Left ventricle myocardium superior (tissue), 1 donor: ENCODE measurements around the gene PELI3. TPM values are rescaled to one million over a fixed set of nuclear protein-coding genes. Genes with fewer than 3 reads are reported as not detected.
A peak's percentile ranks its signal among the peaks of the same experiment; 100 is the strongest.

Experiments
- ATAC-seq: fragments of 200-7000 bp; cut with Tn5 transposase; one replicate; pipeline ENCODE4 v1.9.1; 2020; ENCODE audit warnings: mild to moderate bottlenecking, moderate library complexity
- DNase-seq: peaks from one replicate; pipeline ENCODE4 v3.0.0-alpha.2; 2020
- intact Hi-C: fragments of 100-400 bp; cut with micrococcal nuclease; formaldehyde crosslinking; loops from one replicate; pipeline ENCODE4 v1.11.0; 2022
- total RNA-seq: library from RNA; stranded (reverse); fragmentation: NEBNext Ultra II Directional; extraction: Animal tissue kit (Norgen Biotek cat#: 25700); gene quantifications from one replicate; pipeline ENCODE4 v1.2.1, GENCODE V29; 2021
- donor health status: DM: no; HTN: yes; CAD: no; lungs with severe emphysema.

Gene PELI3
- total RNA-seq, 1 donor from 2014 or later, result 10.9 TPM

DNA sequence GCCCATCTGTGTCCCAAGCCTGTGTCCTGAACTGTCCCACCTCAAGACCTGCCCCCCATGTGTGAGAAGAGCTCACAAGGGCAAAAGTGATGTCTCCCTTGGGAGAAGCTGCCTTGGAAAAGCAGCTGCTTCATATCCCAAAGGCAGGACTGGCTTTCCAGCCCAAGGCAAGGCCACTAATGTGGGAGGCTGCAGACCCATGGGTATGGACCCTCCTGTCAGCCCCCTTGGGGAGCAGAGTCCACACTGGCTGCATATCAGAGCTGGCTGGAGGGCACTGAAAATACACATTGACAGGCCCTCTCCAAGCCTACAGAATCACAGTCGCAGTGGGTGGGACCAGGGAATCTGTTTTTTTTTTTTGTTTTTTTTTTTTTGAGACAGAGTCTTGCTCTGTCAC, 2.7 kb downstream of the PELI3 start:
- DNase-seq (no peak), ATAC-seq (no peak)
- intact Hi-C loops, result no loop called here

DNA sequence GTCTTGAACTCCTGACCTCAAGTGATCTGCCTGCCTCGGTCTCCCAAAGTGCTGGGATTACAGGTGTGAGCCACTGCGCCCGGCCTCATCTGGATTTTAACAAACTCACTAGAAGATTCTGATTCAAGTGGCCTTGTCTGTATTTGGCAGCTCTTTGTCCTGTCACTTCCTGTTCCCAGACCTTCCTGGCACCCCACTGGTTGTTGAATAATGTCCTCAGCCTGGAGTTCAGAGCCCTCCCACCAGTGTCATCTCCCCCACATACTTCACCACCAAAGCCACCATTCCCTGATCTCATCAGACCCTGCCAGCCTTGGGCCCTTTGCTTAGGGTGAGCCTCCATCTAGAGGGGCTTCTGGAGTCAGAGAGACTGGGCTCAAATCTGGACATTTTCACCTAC, 3.3 kb downstream of the PELI3 start:
- ATAC-seq, result no peak
- intact Hi-C loops, result no loop called here
- DNase-seq, result no peak

DNA sequence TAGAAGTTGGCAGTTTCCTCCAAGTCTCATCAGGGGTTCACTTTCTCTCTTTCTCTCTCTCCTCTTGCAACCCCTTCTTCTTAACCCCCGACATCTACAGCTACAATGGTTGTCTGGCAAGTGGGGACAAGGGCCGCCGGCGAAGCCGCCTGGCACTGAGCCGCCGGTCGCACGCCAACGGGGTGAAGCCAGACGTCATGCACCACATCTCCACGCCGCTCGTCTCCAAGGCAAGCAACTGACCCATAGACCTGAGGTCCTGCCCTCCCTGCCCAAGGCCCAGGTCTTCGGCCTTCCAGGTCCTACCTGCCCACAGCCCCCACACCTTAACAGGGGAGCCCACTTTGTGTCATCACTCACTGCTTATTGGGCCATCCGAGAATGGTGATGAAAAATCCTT, 4.4 kb downstream of the PELI3 start:
- DNase-seq, result no peak
- ATAC-seq, result no peak
- intact Hi-C loops, result no loop called here

DNA sequence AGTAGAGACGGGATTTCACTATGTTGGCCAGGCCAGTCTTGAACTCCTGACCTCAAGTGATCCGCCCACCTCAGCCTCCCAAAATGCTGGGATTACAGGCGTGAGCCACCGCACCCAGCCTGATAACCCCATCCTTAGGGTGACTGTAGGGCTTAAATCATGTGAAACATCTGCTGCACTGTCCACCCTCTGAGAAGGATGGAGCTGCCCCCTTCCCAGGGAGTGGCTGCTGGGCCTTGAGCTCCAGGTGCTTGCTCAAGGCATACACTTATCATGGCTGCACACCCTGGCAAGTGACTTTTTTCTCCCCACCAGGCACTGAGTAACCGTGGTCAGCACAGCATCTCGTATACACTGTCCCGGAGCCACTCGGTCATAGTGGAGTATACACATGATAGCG, 5.3 kb downstream of the PELI3 start:
- no peak for ATAC-seq
- intact Hi-C loops, result no loop called here
- no peak for DNase-seq

DNA sequence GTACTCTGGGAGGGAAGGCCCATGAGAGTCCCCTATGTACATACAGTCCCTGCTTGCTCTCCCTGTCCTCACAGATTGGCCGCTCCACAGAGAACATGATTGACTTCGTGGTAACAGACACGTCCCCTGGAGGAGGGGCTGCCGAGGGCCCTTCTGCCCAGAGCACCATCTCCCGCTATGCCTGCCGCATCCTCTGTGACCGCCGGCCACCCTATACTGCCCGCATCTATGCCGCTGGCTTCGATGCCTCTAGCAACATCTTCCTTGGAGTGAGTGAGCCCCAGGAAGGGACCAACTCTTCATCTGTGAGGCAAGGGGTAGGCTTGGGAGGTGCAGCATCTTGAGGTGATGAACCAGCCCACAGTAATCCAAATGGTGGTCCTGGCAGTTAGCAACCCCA, 6.5 kb downstream of the PELI3 start:
- intact Hi-C loops, result no loop called here
- ATAC-seq, result no peak
- DNase-seq, result no peak

DNA sequence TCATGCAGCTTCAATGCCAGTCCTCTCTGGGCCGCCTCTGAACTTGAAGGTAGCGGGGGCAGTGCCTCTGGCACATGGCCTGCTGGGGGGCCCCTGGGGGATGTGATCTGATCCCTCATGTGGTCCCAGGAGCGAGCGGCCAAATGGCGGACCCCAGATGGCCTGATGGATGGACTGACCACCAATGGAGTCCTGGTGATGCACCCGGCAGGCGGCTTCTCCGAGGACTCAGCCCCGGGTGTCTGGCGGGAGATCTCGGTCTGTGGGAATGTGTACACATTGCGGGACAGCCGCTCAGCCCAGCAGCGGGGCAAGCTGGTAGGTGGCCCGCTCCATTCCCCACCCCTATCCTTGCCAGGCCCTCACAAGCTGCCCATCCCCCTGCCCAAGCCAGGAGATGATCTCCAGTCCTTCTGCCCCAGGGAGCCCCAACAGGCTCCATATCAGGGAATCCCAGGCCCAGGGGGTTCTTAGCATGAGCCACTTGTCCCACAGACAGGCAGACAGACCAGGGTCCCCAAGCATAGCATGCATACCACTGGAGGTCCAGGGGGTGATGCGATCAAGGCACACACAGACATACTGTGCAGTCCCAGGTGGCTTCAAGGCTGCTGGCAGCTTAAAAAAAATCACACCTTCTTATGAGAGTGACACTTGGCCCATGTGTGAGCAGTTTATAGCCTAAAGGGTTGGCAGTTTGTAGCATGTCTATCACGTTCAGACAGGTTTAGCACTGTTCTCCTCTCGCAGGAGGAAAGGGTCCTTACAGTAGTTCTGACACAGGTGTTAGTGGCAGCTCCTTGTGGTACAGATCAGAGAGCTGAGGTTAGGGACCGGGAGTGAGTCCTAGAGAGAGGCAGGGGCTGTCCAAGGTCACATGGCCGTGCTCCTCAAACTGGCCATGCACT, 7.2 kb downstream of the PELI3 start:
- ATAC-seq (no peak), DNase-seq (no peak)
- intact Hi-C loops, result no loop called here

DNA sequence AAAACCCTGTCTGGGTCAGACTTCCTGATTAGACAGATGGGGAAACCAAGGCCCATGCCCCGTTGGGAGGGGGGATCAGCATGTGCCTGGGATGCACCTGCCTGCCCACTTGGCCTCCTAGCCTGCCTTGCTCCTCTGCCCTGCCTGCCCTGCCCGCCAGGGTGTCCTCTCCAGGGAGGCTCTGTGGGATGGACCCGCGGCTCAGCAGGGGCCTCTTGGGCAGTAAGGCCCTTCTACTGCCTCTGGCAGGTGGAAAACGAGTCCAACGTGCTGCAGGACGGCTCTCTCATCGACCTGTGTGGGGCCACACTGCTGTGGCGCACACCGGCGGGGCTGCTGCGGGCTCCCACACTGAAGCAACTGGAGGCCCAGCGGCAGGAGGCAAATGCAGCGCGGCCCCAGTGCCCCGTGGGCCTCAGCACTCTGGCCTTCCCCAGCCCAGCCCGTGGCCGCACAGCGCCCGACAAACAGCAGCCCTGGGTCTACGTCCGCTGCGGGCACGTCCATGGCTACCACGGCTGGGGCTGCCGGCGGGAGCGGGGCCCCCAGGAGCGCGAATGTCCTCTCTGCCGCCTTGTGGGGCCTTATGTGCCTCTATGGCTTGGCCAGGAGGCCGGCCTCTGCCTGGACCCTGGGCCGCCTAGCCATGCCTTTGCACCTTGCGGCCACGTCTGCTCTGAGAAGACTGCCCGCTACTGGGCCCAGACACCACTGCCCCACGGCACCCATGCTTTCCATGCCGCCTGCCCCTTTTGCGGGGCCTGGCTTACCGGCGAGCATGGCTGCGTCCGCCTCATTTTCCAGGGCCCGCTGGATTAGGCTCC, 8.9 kb downstream of the PELI3 start:
- DNase-seq, result no peak
- ATAC-seq, result no peak
- intact Hi-C loops, result no loop called here

DNA sequence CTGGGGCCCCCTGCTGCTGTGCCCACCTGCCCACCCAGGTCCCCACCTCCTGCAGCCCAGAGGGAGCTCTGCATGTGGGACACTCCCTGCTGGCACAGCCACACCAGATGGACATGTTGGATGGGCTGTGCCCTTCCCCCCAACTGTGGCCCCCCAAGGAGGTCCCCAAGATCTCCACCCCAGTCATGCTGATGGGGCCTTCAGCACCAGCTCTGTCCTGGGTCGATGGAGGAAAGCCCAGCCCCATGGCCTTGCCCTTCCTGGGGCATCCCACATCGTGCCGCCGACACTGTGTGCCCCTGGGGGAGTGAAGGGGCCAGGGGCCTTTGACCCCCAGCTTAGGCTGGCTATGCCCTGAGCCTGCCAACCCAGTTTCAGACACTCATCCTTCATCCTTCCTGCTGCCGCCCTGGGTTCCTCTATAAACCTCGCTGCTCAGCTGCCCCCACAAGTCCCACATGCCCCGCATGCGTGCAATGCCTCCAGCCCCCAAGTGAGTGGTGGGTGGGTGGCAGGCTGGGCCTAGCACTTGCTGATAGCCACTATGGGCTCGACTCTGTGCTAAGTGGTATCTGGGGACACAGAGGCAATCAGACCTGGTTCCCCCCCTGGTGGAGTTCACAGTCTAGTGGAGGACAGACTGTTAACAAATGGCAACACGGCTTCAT, 9.6 kb downstream of the PELI3 start:
- intact Hi-C loops, result no loop called here
- DNase-seq, result no peak
- ATAC-seq, result no peak

DNA sequence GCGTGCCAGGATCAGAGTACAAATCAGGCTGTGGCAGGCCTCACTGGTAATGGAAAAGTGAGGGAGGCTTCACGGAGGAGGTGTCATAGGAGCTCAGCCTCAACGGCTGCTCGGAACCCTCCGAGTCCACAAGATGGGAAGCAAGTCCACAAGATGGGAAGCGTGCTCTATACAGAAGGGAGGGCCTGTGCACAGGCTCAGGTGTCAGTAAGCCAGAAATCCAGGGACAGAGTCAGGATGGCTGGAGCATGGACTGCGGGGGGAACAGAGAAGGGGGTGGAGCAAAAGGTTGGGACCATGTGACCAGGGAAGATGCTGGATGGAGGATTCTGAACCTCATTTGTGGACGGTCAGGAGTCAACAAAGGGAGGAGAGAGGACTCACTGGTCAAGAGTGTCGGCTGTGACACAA, 10.1 kb downstream of the PELI3 start:
- intact Hi-C loops, result no loop called here
- no peak for ATAC-seq
- no peak for DNase-seq

DNA sequence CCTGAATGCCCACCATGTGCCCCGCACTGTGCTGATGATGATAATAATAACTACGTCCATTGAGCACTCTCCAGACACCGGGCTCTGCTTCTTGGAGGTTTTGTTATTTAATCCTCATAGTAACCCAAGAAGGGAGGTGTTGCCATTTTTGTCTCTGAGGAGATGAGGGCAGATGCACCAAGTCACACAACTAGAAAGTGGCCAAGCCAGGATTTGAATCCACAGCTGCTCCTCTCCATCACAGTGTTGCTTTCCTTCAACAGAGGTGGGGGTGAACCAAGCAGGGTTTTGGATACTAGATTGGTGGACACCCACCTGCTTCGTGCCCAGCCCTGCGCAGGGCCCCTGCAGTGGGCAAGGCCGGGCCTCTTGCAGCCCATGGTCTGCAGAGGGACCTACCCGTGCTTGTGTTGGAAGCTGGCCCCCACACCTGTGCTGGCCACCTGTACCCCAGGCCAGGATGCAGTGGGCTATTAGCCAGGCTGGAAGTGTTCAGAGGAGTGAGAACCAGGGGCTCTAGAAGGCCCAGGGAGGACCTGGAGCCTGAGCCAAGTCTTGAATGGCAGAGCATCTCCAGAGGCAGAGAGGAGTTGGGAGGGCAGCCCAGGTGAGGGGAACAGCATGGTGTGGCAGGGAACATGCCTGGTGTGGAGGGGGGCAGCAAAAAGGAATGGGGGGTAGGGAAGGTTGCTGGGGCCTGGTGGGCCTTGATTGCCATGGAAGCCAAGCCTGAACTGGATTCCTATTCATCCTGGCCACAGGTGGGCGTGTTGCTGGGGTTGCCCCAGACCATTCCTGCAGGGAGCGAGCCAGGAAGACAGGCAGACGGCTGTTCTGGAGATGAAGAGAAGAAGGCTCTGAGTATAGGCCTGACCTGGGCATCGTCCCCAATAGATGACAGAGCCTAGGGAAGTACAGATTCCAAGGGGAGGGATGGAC, 10.8 kb downstream of the PELI3 start:
- no peak for DNase-seq
- ATAC-seq, result no peak
- intact Hi-C loops, result no loop called here

DNA sequence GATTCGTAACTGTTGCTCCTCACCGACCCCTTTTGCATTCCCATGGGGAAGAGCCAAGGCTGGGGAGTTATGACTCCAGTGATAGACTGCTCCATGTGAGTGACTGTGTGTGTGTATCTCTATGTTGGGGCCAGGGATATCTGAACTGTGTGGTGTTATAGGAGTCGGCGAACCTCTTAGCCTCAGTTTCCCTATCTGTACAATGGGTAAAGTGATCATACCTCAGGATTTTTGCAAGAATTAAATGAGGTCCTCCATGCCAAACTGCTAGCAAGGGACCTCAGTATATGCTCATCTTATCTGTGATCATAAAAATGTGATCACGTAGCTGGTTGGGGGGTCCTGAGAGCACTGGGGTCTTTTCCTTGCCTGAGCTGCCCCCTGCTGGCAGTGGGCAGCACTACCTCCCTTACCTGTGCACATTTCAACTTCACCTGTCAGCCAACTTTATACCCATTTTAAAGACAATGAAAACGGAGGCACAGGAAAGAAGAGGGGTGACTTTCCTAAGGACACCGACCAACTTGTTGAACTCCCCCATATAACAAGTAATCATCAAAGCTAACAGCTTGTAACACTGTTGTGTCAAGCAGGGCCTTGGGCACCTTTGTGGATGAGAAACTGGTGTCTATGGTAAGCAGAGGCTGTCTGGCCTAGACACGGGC, 12.2 kb downstream of the PELI3 start:
- DNase-seq (no peak), ATAC-seq (no peak)
- intact Hi-C loops, result no loop called here

DNA sequence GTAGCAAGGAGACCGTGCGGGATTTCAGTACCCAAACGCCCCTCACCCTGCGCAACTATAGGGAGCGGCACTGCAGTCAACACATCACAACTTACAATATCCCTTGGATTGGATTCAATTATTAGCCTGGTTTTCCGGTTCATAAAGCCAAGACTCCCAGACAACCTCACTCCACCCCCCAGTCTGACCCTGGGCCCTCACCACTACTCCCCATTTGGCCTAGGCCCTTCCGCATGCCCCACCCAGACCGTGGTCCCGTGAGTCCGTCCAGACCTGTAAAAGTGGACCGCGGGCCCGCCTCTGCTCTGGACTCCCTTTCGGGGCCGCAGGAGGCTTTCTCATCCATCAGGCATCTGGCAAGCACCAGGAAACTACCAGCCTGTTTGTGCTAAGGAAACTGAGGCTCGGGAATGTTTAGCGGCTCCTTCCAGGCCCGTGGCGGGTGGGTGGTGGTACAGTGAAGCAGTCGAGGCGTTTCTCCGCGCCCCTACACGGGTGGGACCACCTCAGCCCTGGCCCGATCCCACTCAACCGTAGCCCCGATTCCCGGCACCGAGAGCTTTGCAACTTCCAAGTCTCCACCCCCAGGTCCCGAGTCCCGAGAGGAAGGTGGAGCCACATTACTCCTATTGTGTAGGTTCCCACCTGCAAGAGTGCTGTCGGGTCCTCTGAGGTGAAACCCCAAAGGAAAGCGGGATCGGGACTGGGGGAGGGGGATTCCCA, 12.8 kb downstream of the PELI3 start:
- ATAC-seq (peak; percentile 53), DNase-seq (peak; percentile 64)
- intact Hi-C loops, result no loop called here

DNA sequence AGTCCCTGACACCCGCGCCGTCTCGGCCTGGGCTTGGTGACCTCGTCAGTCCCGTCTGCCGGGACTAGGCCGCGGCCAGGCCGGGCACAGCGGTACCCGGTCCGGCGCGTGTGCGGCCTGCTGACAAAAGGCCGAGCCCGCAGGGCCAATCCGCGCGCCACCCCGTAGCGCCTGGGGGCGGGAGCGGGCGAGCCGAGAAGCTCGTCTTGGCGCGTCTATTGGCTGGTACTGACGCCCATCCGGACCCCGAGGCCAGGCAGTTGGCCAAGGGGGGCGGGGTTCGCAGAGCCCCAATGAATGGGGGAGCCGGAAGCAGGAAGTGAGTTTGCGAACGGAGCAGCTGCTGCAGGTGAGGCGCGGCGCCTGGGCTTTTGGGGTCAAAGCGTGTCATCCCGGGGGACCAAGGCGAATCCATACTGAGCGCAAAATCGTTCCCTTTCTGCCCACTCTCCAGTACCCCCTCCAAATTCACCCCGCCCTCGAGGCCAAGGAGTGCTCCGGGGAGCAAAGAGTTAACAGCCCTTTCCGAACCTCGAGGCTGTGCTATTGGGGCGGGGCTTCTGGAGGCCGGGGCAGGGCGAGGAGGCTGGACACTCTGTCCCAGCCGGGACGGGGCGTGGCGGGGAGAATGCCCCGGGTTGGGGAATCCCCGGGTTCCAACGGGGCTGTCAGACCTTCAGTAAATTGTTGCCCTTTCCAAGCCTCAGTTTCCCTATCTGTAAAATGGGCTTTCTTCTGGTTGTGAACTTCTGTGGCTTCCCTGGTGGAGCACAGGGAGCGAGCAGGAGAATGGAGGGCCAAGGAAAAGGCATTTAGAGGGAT, 13.6 kb downstream of the PELI3 start, which contains the start of gene DPP3:
Gene DPP3, plus strand, starts transcription at position 318 of the 822 bp plus-strand sequence. CDS start 1,767 bp downstream, outside the sequence.
- ATAC-seq, result peak; percentile 96
- intact Hi-C loops, result no loop called here
- DNase-seq, result peak; percentile 99

DNA sequence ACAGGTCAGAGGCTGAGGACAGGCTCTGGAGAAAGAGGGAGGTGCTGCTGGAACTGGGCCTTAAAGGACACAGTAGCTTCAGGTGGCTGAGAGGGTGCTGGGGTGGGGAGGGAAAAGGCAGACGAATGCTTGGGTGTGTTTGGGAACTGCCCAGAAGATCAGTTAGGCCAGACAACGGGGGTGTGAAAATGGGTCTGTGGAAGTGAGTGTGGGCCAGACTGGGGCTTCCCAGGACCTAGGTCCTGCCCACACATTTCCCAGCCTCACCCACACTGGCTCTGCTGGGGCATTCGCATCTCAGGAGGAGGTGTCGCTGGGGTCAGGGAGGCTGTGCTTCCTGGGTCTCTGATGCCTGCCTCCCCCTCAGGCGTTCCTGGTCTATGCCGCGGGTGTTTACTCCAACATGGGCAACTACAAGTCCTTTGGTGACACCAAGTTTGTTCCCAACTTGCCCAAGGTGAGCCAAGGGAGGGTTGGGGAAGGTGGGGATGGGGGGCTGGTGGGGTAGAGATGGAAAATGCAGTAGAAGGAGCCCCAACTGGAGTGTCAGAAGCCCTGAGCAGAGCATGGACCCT, 18.2 kb downstream of the PELI3 start:
- no peak for DNase-seq
- no peak for ATAC-seq
- intact Hi-C loops, result no loop called here

DNA sequence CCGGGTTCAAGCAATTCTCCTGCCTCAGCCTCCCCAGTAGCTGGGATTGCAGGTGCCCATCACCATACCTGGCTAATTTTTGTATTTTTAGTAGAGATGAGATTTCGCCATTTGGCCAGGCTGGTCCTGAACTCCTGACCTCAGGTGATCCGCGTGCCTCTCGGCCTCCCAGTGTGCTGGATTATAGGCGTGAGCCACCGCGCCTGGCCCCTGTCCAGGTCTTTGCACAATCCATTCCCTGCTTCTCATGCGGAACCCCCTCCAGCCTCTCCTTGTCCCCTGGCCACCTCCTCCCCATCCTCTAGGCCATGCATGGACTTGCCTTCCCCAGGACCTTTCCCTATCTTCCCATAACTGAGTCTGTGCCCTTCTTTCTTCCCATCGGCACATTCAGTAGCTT, 22.3 kb downstream of the PELI3 start:
- ATAC-seq, result no peak
- intact Hi-C loops, result no loop called here

DNA sequence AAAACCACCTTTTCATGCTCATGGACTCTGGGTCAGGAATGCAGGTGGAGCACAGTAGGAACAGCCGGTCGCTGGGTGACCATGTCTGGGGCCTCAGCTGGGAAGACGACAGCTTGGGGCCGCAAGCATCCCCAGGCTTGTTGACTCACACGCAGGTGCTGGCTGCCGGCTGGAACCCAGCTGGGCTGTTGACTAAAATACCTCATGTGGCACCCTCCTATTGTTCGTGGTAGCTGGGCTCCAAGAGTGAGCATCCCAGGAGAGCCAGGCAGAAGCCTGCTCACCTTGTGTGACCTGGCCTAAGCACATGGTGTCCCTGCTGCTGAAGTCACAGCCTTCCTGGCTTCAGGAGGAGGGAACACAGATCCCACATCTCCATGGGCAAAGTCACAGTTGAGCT, 22.9 kb downstream of the PELI3 start:
- intact Hi-C loops, result no loop called here
- ATAC-seq, result no peak
- DNase-seq, result no peak

More for the DNA sequence above, 22.3 kb downstream of the PELI3 start:
- no peak for DNase-seq
